ENCODE results near the gene ZNF688.
"Not testable (repeated sequence)": the region's sequence is repeated elsewhere in the genome, so short reads cannot be mapped to it uniquely, and the experiment has no call there.

Gene ZNF688

GRCh38 chr16:30555315-30556124, 16.0 kb downstream of the ZNF688 start:
- no peak for DNase-seq

GRCh38 chr16:30554557-30555314, 16.8 kb downstream of the ZNF688 start:
- DNase-seq, result no peak

GRCh38 chr16:30553393-30553899, 18.1 kb downstream of the ZNF688 start:
- no peak for DNase-seq

- no peak for DNase-seq
Measured at GRCh38 chr16:30552956-30553355, 18.6 kb downstream of the ZNF688 start.

- DNase-seq, result no peak
Measured at GRCh38 chr16:30551781-30552180, 19.7 kb downstream of the ZNF688 start.

- no peak for DNase-seq
Measured at GRCh38 chr16:30548416-30549253, 22.9 kb downstream of the ZNF688 start.

- peak in 1 of 2 donors; percentile 37 for DNase-seq
Measured at GRCh38 chr16:30546115-30546514, 25.4 kb downstream of the ZNF688 start.

GRCh38 chr16:30543067-30543466, 28.4 kb downstream of the ZNF688 start:
- no peak for DNase-seq

GRCh38 chr16:30541502-30542329, 29.8 kb downstream of the ZNF688 start:
- DNase-seq, result no peak

GRCh38 chr16:30540916-30541464, 30.5 kb downstream of the ZNF688 start:
- not testable (repeated sequence) for DNase-seq

GRCh38 chr16:30539986-30540526, 31.5 kb downstream of the ZNF688 start:
- DNase-seq, result not testable (repeated sequence)

- DNase-seq, result no peak
Measured at GRCh38 chr16:30539000-30539964, 32.2 kb downstream of the ZNF688 start.

GRCh38 chr16:30536391-30537024, 35.0 kb downstream of the ZNF688 start:
- not testable (repeated sequence) for DNase-seq

GRCh38 chr16:30535777-30536190, 35.7 kb downstream of the ZNF688 start:
- DNase-seq, result peak in 1 of 2 donors; percentile 56

GRCh38 chr16:30535106-30535776, 36.3 kb downstream of the ZNF688 start:
- DNase-seq, result peak; percentile 30 to 50

GRCh38 chr16:30534368-30535105, 37.0 kb downstream of the ZNF688 start, which contains the start of gene ZNF747:
TSS of gene ZNF747 (minus strand) at chr16:30534858. CDS start at chr16:30534679, 179 bp downstream.
- DNase-seq, result peak; percentile 50 to 68

- no peak for DNase-seq
Measured at GRCh38 chr16:30533748-30534367, 37.7 kb downstream of the ZNF688 start.

- DNase-seq, result no peak
Measured at GRCh38 chr16:30533146-30533522, 38.4 kb downstream of the ZNF688 start.

Data from bone marrow (tissue), 2 donors.